ENCODE results near the gene NEK4.
"Not testable (repeated sequence)": the region's sequence is repeated elsewhere in the genome, so short reads cannot be mapped to it uniquely, and the experiment has no call there.

Gene NEK4

GRCh38 chr3:52678265-52679198 lies 92.2 kb downstream of the NEK4 start:
- no peak for DNase-seq (ENCODE audit: low read depth in 2 of 3, low spot score in 1 of 3)

DNA sequence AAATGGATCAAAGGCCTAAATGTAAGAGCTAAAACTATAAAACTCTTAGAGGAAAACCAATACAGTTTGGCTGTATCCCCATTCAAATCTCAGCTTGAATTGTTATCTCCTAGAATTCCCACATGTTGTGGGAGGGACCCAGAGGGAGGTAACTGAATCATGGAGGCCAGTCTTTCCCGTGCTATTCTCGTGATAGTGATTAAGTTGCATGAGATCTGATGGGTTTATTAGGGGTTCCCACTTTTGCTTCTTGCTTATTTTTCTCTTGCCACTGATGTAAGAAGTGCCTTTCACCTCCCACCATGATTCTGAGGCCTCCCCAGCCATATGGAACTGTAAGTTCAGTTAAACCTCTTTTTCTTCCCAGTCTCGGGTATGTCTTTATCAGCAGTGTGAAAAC lies 94.5 kb downstream of the NEK4 start:
- not testable (repeated sequence) for DNase-seq (ENCODE audit: low read depth in 2 of 3, low spot score in 1 of 3)

DNA sequence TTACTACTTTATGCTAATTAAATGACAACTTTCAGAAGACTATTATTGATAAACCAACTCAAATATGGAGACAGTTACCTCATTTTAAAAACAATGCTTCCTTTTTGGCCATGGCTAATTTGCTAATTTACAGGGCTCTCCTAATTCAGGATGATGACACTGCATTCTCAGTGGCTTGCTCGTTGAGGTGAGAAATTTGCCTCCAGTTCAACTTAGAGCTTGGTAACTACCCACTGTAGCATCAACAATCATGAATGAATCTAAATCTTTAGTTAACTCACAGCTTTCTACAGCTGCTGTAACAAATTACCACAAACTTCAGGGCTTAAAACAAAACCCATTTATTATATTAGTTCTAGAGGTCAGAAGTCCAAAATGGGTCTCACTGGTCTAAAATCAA lies 99.1 kb downstream of the NEK4 start:
- no peak for DNase-seq (ENCODE audit: low read depth in 2 of 3, low spot score in 1 of 3)

DNA sequence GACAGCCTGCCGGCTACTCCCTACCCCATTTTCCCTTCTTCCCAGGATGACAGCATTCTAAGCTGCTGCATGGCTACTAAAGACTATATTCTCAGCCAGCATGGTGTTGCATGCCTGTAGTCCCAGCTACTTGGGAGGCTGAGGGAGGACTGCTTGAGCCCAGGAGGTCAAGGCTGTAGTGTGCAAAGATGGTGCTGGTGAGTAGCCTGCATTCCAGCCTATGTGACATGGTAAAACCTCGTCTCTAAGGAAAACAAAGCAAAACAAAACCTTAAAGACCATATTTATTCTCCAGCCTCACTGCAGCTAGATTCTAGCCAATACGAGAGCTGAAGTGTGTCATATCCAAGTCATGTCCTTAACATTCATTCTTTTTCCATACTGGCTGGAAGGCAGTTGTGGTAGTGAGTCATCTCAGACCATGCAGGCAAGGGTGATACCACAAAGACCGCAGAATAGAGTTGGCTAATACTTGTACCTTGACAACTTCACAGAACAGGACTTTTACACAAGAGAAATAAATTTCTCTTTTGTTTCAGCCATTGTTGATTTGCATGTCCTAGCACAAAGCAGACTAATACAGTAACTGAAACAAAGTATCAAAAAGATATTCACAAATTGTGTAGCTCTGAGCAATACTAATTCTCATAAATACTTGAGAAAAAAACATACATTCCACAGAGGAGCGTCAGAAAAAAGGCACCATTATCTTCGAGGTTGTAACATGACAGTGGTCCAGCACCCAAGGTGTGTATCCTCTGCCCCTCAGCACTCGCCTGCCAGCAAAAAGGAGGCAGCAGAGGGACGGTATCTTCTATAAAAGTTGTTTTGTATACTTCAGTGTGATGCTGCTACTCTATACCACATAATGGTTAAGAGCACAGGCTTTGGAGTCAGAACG lies 99.9 kb downstream of the NEK4 start:
- DNase-seq (ENCODE audit: low read depth in 2 of 3, low spot score in 1 of 3): peak; percentile 23 to 54 (median 53)

DNA sequence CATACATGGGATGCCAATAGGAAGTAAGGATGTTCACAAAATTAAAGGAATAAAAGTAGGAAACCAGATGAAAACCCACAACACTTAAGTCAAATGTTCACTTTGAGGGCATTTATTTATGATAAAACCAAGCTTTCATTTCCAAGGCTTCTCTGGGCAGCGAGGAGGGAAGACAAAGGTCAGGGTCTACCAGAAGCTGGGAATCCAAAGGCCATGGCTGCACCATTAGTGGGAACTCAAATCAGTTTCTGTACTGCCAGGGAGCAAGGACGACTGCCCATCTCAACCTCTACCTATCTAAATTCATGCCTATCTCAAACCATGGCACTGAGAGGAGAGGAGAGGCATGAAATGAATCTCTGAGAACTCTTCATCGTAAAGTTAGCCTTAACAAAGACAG lies 107.6 kb downstream of the NEK4 start:
- no peak for DNase-seq (ENCODE audit: low read depth in 2 of 3, low spot score in 1 of 3)

DNA sequence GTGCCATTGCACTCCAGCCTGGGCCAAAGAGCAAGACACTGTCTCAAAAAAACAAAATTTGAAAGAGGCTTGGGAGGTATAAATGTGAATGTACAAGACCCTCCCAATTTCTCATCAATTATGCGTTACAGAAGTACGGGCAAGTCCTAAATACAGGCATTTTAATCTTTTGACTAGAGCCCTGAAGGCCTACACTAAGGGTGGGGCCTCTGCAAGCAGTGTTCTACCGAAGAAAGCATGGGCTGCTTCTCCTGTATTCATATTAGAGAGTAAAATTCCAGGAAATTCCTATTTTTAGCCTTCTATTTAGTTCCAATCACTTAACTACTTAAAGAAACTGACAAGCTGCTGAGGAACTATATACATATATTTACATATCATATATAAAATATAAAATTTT lies 110.7 kb downstream of the NEK4 start:
- DNase-seq (ENCODE audit: low read depth in 2 of 3, low spot score in 1 of 3): no peak
